Activated CD4-positive, alpha-beta memory T cell treated with anti-CD3 and anti-CD28 coated beads for 36 hours (primary cell): ENCODE measurements around the gene CACNG4. TPM values are rescaled to one million over a fixed set of nuclear protein-coding genes. Genes with fewer than 3 reads are reported as not detected.

Source experiments
- CTCF ChIA-PET: fragments of 350-600 bp; sonication (Branson Sonifier 250); formaldehyde crosslinking; loops from one replicate; lab custom pipeline; 2021; ENCODE audit warnings: antibody characterized with exemption, inconsistent platforms; lab: Charles Lee
- POLR2A ChIA-PET: fragments of 350-600 bp; sonication (Branson Sonifier 250); formaldehyde crosslinking; loops from one replicate; lab custom pipeline; 2021; ENCODE audit warnings: antibody characterized with exemption; lab: Charles Lee
- DNase-seq: peaks from one replicate; pipeline ENCODE4 v3.0.0-alpha.2; 2020
- H3K27ac Mint-ChIP-seq: one replicate; pipeline ENCODE4 v1.8.0; 2021; ENCODE audit warnings: mixed read lengths
- H3K27me3 Mint-ChIP-seq: one replicate; pipeline ENCODE4 v1.8.0; 2021; ENCODE audit warnings: mixed read lengths
- H3K36me3 Mint-ChIP-seq: one replicate; pipeline ENCODE4 v1.8.0; 2021; ENCODE audit warnings: mixed read lengths
- H3K4me1 Mint-ChIP-seq: one replicate; pipeline ENCODE4 v1.8.0; 2021; ENCODE audit warnings: low read depth, mixed read lengths
- H3K4me3 Mint-ChIP-seq: one replicate; pipeline ENCODE4 v1.8.0; 2021; ENCODE audit warnings: mild to moderate bottlenecking, mixed read lengths
- H3K9me3 Mint-ChIP-seq: one replicate; pipeline ENCODE4 v1.8.0; 2021; ENCODE audit warnings: mixed read lengths
- intact Hi-C: fragments of 100-400 bp; cut with micrococcal nuclease; formaldehyde crosslinking; loops from one replicate; pipeline ENCODE4 v1.15.1; 2023
- total RNA-seq, 2 experiments: library from RNA; stranded (reverse); gene quantifications; one replicate each; pipeline ENCODE4 v1.2.3, GENCODE V29; 2021

The CACNG4 gene
- total RNA-seq, 2 experiments from 2014 or later = not detected

DNA sequence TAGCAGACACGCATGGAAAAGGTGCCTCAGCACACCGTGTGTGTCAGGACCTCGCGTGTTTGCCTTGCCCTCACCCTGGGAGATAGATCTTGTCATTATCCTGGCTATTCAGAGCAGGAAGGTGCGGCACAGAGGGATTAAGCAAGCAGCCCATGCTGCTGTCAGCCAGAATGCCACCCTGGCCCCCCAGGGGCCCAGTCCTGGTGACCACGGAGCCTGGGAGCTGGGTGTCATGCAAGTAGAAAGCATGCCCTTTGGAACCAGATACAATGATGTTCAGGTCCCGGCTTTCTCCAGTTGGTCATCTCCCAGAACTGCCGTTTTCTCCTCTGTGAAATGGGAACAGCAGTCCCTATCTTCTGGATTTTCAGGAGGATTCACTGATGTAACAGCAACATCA, 29.9 kb downstream of the CACNG4 start:
- DNase-seq = no peak
- Mint-ChIP-seq H3K36me3 (no peaks in the 10 kb centered on the region), H3K4me1 (no peaks in the 10 kb centered on the region), H3K9me3 (no peaks in the 10 kb centered on the region), H3K27ac (no peak overlapping the region), H3K27me3 (peaks cover 11% of the 10 kb centered on the region), H3K4me3 (no peak overlapping the region)
- POLR2A ChIA-PET = no interaction called here
- CTCF ChIA-PET = no interaction called here
- intact Hi-C loops = no loop called here

- no peak overlapping the region for H3K4me3 Mint-ChIP-seq
- ChIA-PET CTCF (no interaction called here), POLR2A (no interaction called here)
- no peak overlapping the region for H3K27ac Mint-ChIP-seq
- DNase-seq = no peak
- intact Hi-C loops = no loop called here
- no peaks in the 10 kb centered on the region for H3K4me1 Mint-ChIP-seq
- H3K36me3 Mint-ChIP-seq = no peaks in the 10 kb centered on the region
- peaks cover 8% of the 10 kb centered on the region for H3K27me3 Mint-ChIP-seq
- no peaks in the 10 kb centered on the region for H3K9me3 Mint-ChIP-seq
Observed at GRCh38 chr17:66994930-66995535, 30.5 kb downstream of the CACNG4 start.

DNA sequence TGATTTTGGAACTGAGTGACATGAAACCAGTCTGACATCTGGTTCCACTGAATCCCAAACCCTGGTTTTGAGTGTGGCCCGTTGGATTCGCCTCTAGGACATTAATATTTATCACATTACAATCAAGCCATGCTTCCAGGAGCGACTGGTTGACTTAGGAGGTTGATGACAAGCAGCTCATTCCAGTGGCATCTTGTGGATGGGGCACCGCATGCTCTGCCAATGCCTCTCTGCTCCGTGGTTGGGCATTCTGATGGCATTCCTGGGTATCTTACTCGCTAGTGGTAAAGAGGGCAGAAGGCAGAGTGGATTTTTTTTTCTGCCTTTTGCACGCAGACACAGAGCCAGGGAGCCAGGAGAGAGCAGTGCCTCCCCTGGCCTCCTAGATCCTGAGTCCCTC, 31.4 kb downstream of the CACNG4 start:
- CTCF ChIA-PET = no interaction called here
- no peak for DNase-seq
- H3K4me3 Mint-ChIP-seq = no peak overlapping the region
- no peak overlapping the region for H3K27ac Mint-ChIP-seq
- peaks cover 4% of the 10 kb centered on the region for H3K27me3 Mint-ChIP-seq
- intact Hi-C loops = no loop called here
- no peaks in the 10 kb centered on the region for H3K9me3 Mint-ChIP-seq
- no peaks in the 10 kb centered on the region for H3K36me3 Mint-ChIP-seq
- H3K4me1 Mint-ChIP-seq = no peaks in the 10 kb centered on the region
- POLR2A ChIA-PET = no interaction called here

GRCh38 chr17:66996926-66997325, 32.4 kb downstream of the CACNG4 start:
- DNase-seq = no peak
- H3K9me3 Mint-ChIP-seq = no peaks in the 10 kb centered on the region
- H3K27me3 Mint-ChIP-seq = no peaks in the 10 kb centered on the region
- no peaks in the 10 kb centered on the region for H3K4me1 Mint-ChIP-seq
- no peaks in the 10 kb centered on the region for H3K36me3 Mint-ChIP-seq
- H3K27ac Mint-ChIP-seq = no peak overlapping the region
- no peak overlapping the region for H3K4me3 Mint-ChIP-seq
- ChIA-PET POLR2A (no interaction called here), CTCF (no interaction called here)
- intact Hi-C loops = no loop called here

DNA sequence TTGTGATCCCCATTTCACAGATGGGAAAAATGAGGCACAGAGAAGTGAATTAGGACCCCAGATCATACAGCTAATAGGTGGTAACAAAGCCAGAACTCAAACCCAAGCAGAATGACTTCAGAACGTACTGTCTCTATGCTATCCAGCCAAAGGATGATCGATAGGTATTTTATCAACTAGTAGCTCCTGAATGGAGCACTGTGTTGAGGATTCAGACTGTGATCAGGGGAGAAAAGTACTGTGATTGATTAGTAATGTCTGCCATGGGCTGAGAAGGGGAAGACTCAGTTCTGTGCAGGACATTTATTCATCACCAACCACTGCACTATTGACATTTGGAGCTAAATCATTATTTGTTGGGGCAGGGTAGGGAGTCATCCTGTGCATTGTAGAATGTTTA, 38.7 kb downstream of the CACNG4 start:
- no peaks in the 10 kb centered on the region for H3K4me1 Mint-ChIP-seq
- H3K27me3 Mint-ChIP-seq = peaks cover 18% of the 10 kb centered on the region
- H3K36me3 Mint-ChIP-seq = no peaks in the 10 kb centered on the region
- CTCF ChIA-PET = no interaction called here
- H3K9me3 Mint-ChIP-seq = peaks cover 3% of the 10 kb centered on the region
- intact Hi-C loops = no loop called here
- POLR2A ChIA-PET = no interaction called here
- H3K27ac Mint-ChIP-seq = no peak overlapping the region
- no peak for DNase-seq
- no peak overlapping the region for H3K4me3 Mint-ChIP-seq

DNA sequence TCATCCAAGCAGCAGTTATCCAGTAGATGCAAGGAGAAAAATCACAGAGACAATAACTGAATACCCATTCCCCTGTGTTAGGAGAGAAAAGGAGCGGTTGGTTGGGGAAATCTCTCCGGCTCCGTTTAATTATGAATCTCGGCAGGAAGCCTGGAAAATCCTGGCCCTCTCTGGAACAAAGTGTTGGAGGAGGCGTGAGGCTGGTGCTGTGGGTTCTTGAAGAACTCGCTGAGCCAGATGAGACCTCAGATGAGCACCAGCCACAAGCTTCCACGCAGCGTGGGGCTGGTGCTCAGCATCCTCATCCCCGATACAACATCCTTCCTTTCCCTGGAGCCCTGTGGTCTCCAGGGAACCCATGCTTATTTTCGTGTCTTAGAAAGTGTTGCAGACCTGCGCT, 39.7 kb downstream of the CACNG4 start:
- CTCF ChIA-PET = no interaction called here
- POLR2A ChIA-PET = no interaction called here
- Mint-ChIP-seq H3K4me3 (no peak overlapping the region), H3K27ac (no peak overlapping the region), H3K36me3 (no peaks in the 10 kb centered on the region), H3K27me3 (peaks cover 18% of the 10 kb centered on the region), H3K9me3 (peaks cover 3% of the 10 kb centered on the region), H3K4me1 (no peaks in the 10 kb centered on the region)
- intact Hi-C loops = no loop called here
- no peak for DNase-seq

GRCh38 chr17:67007266-67007665, 42.8 kb downstream of the CACNG4 start:
- POLR2A ChIA-PET = no interaction called here
- Mint-ChIP-seq H3K4me3 (no peak overlapping the region), H3K36me3 (no peaks in the 10 kb centered on the region), H3K27ac (no peak overlapping the region), H3K4me1 (no peaks in the 10 kb centered on the region), H3K27me3 (peaks cover 29% of the 10 kb centered on the region), H3K9me3 (peaks cover 3% of the 10 kb centered on the region)
- DNase-seq = no peak
- CTCF ChIA-PET = no interaction called here
- intact Hi-C loops = no loop called here

GRCh38 chr17:67008101-67008500, 43.6 kb downstream of the CACNG4 start:
- Mint-ChIP-seq H3K36me3 (no peaks in the 10 kb centered on the region), H3K4me1 (no peaks in the 10 kb centered on the region), H3K27me3 (peaks cover 29% of the 10 kb centered on the region), H3K4me3 (no peak overlapping the region), H3K27ac (no peak overlapping the region), H3K9me3 (peaks cover 3% of the 10 kb centered on the region)
- ChIA-PET POLR2A (no interaction called here), CTCF (no interaction called here)
- intact Hi-C loops = no loop called here
- no peak for DNase-seq

- H3K9me3 Mint-ChIP-seq = peaks cover 3% of the 10 kb centered on the region
- DNase-seq = no peak
- H3K36me3 Mint-ChIP-seq = no peaks in the 10 kb centered on the region
- POLR2A ChIA-PET = no interaction called here
- intact Hi-C loops = no loop called here
- H3K27me3 Mint-ChIP-seq = peaks cover 22% of the 10 kb centered on the region
- no peak overlapping the region for H3K4me3 Mint-ChIP-seq
- H3K4me1 Mint-ChIP-seq = no peaks in the 10 kb centered on the region
- CTCF ChIA-PET = no interaction called here
- H3K27ac Mint-ChIP-seq = no peak overlapping the region
Observed at GRCh38 chr17:67011527-67012175, 47.1 kb downstream of the CACNG4 start.

DNA sequence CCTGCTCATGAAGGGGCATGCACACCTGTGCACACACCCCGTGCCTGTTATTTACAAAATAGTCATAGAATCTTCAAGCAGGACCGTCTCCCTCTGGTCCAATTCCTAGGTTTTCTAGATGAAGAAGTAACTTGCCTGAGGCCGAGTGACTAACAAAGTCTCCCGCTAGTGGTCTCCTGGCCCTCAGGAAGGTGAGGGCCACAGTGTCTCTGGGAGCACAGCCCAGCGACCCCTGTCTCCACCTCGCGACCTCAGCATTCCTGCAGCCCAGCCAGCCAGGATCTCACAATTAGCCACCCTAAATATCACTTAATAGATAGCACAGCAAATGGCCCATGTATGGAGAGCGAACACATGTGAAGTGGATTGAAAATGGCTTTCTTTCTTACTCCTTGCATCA, 49.4 kb downstream of the CACNG4 start:
- no peak for DNase-seq
- Mint-ChIP-seq H3K4me1 (no peaks in the 10 kb centered on the region), H3K27me3 (peaks cover 20% of the 10 kb centered on the region), H3K27ac (no peak overlapping the region), H3K36me3 (no peaks in the 10 kb centered on the region), H3K4me3 (no peak overlapping the region), H3K9me3 (no peaks in the 10 kb centered on the region)
- POLR2A ChIA-PET = no interaction called here
- intact Hi-C loops = no loop called here
- CTCF ChIA-PET = no interaction called here

- DNase-seq = no peak
- ChIA-PET CTCF (no interaction called here), POLR2A (no interaction called here)
- no peaks in the 10 kb centered on the region for H3K36me3 Mint-ChIP-seq
- H3K9me3 Mint-ChIP-seq = no peaks in the 10 kb centered on the region
- intact Hi-C loops = no loop called here
- no peaks in the 10 kb centered on the region for H3K4me1 Mint-ChIP-seq
- H3K4me3 Mint-ChIP-seq = no peak overlapping the region
- H3K27me3 Mint-ChIP-seq = peaks cover 20% of the 10 kb centered on the region
- no peak overlapping the region for H3K27ac Mint-ChIP-seq
Observed at GRCh38 chr17:67015001-67015400, 50.5 kb downstream of the CACNG4 start.

GRCh38 chr17:67016039-67016762, 51.7 kb downstream of the CACNG4 start:
- CTCF ChIA-PET = no interaction called here
- H3K4me3 Mint-ChIP-seq = no peak overlapping the region
- POLR2A ChIA-PET = no interaction called here

DNA sequence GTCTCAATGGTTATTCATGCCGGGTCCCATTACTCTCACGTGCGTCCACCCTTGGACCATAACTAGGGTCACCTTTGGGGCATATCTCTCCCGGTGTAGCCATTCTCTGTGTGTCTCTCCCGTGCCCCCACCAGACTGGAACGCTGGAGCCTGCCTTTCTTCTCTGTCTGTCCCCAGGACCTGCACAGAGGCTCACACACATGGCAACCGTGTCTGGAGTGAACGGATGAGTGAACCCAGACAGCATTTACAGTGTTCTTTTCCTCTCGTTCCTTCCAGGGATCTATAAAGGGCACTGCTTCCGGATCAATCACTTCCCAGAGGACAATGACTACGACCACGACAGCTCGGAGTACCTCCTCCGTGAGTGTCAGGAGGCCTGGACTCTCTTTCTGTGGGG, 53.4 kb downstream of the CACNG4 start:
- H3K4me1 Mint-ChIP-seq = no peaks in the 10 kb centered on the region
- ChIA-PET POLR2A (no interaction called here), CTCF (no interaction called here)
- H3K27ac Mint-ChIP-seq = no peak overlapping the region
- DNase-seq = no peak
- no peaks in the 10 kb centered on the region for H3K36me3 Mint-ChIP-seq
- H3K9me3 Mint-ChIP-seq = no peaks in the 10 kb centered on the region
- intact Hi-C loops = no loop called here
- H3K4me3 Mint-ChIP-seq = no peak overlapping the region
- peaks cover 9% of the 10 kb centered on the region for H3K27me3 Mint-ChIP-seq

More at GRCh38 chr17:67016039-67016762, 51.7 kb downstream of the CACNG4 start:
- Mint-ChIP-seq H3K27me3 (peaks cover 17% of the 10 kb centered on the region), H3K27ac (no peak overlapping the region), H3K9me3 (no peaks in the 10 kb centered on the region), H3K4me1 (no peaks in the 10 kb centered on the region), H3K36me3 (no peaks in the 10 kb centered on the region)
- intact Hi-C loops = no loop called here
- no peak for DNase-seq
